Measurements from ENCODE around the gene TRAPPC1. TPM values are rescaled to one million over a fixed set of nuclear protein-coding genes. Genes with fewer than 3 reads are reported as not detected.
A peak's percentile ranks its signal among the peaks of the same experiment; 100 is the strongest.

Gene TRAPPC1
- total RNA-seq, 1 experiment from 2014 or later = 4.5 TPM

DNA sequence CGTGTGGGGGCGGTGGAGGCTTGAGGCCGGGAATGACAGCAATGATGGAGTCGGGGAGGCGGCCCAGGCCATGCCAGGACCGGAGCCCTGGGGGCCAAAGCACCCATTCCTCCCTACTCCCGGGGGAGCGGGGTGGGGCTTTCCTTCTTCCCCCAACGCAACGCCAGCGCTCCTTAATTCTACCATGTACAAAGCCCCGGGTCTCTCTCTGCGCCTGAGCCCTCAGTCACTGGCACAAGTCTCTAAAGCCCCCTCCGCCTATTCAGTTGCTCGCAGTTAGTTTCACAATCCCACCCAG lies 15.4 kb downstream of the TRAPPC1 start:
- peak overlapping the region; percentile 54 for H3K4me3 ChIP-seq
- H3K36me3 ChIP-seq = peaks cover 7% of the 10 kb centered on the region
- no peaks in the 10 kb centered on the region for H3K9me3 ChIP-seq
- H3K27me3 ChIP-seq = no peaks in the 10 kb centered on the region
- no peak for DNase-seq

DNA sequence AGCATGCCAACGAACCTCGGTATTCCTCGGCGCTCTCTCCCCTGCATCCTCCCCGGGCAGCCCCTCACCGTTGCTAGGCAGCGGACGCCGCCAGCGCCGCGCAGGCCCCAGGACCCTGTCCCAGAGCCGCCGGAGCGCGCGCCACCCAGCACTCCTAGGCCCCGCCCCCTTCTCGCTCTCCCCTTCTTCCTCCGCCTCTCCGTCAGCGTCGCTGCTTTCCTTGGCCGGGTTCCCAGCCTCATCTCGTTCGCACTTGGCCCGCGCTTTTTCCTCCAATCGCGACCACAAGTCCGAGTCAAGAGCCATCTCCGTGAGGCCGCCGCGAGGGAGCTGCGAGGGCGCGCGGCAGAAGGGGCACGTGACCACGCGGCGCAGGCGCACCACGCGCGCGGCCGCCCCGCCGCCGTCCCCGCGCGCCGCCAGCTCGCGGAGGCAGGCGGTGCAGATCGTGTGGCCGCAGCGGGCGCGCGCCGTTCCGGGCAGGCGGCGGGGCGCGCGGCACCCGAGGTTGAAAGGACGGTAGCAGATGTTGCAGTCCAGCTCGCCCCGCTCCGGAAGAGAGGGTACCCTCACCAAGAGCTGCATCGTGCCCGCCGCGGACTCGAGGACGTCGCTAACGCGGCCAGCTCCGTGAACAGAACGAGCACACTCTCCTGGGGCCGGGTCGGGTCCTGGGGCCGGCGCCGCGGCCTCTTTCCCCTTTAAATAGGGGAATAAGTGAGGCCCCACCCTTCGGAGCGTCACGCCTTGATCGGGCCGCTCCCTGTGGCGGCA lies 15.9 kb downstream of the TRAPPC1 start, which contains the start of gene RNF227:
RNF227 (minus strand) TSS at position 679 of the 774 bp plus-strand sequence; CDS start at position 585, 94 bp downstream.
- Histone ChIP-seq H3K4me3 (peak within 1 kb of the TSS; percentile 54), H3K36me3 (peaks cover 11% of the 10 kb centered on the region), H3K27me3 (no peaks in the 10 kb centered on the region), H3K9me3 (no peaks in the 10 kb centered on the region)
- peak; percentile 89 for DNase-seq

DNA sequence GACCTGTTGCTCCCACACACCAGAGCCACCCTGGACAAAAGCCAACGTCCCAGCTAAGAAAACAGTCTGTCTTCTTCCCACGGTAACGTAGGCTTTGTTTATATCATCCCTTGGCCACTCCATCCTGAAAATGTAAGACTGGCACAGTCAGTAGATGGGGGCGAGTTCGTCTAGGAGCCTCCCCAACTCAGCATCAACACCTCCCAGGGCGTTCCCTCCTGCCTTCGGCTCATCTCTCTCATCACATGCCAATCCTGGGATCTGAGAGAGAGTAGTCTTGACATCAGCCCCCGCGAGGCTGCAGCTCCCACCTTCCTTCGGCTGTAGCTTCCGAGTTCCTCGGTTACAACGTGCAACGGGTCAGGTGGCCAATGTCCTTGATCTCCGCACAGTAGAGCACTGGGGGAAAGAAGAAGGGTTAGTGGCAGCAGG lies 16.6 kb downstream of the TRAPPC1 start:
- Histone ChIP-seq H3K4me3 (peak overlapping the region; percentile 54), H3K36me3 (peaks cover 11% of the 10 kb centered on the region), H3K9me3 (no peaks in the 10 kb centered on the region), H3K27me3 (no peaks in the 10 kb centered on the region)
- no peak for DNase-seq

DNA sequence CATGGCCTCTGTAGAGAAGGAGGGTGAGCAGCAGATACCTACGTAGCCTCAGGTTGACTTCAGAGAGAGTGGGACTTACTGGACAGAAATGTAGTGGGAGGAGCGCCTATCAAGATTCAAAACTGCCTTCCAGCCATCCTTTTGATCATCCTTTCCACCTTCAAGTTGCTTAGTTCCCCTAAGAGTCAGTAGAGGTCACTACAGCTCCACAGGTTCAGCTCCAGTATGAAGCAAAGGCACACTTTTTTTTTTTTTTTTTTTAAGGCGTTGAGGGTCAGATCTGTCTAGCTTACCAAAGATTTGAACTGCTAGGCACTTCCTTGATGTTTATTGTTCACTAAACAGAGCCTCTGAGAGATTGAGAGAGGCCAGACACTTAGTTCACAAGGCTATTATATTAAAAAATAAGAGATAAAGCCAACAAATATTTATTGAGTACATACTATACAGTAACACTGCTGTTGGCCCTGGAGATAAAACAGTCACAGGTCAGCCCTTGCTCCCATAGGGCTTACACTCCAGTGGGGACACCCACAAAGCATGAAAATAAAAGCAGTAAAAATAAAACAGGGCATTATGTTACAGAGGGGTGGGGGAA lies 18.7 kb downstream of the TRAPPC1 start:
- peak; percentile 29 for DNase-seq
- H3K36me3 ChIP-seq = peaks cover 21% of the 10 kb centered on the region
- H3K4me3 ChIP-seq = no peak overlapping the region
- H3K27me3 ChIP-seq = no peaks in the 10 kb centered on the region
- H3K9me3 ChIP-seq = no peaks in the 10 kb centered on the region

DNA sequence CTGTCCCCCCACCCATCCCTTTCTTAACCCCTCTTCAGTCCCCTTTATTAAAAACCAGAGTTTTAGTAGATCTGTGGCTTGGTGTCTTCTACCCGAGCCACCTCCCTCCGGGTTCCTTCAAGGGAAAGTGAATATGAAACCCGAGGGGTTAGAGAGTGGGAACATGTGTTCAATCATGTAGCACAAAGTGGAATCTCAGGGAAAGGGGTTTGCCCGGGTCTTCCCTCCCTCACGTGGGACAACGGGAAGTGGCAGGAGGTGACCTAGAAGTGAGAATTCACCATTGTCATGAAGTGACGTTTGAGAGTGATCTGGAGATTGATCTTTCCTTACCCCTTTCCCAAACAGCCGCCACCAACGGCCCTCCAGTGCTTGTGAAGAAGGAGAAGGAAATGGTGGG lies 20.6 kb downstream of the TRAPPC1 start:
- no peaks in the 10 kb centered on the region for H3K9me3 ChIP-seq
- no peak overlapping the region for H3K4me3 ChIP-seq
- no peak for DNase-seq
- H3K27me3 ChIP-seq = no peaks in the 10 kb centered on the region
- peaks cover 31% of the 10 kb centered on the region for H3K36me3 ChIP-seq

DNA sequence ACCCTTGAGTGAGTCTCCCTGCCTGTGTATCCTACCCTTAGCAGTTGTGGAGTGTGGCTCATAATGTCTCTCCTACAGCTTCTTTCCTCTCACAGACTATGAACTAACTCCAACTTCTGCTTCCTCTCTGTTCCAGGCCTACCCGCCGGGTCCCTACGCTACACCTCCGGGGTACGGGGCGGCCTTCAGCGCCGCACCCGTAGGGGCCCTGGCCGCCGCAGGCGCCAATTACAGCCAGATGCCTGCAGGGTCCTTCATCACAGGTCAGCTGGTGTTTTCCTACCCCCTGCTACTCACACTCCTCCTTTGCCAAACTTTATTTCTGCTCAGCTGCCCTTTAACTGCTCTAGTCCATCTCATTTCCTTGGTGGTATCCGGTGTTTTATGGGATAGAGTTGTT lies 21.0 kb downstream of the TRAPPC1 start:
- H3K4me3 ChIP-seq = no peak overlapping the region
- H3K9me3 ChIP-seq = no peaks in the 10 kb centered on the region
- no peaks in the 10 kb centered on the region for H3K27me3 ChIP-seq
- DNase-seq = no peak
- peaks cover 31% of the 10 kb centered on the region for H3K36me3 ChIP-seq

DNA sequence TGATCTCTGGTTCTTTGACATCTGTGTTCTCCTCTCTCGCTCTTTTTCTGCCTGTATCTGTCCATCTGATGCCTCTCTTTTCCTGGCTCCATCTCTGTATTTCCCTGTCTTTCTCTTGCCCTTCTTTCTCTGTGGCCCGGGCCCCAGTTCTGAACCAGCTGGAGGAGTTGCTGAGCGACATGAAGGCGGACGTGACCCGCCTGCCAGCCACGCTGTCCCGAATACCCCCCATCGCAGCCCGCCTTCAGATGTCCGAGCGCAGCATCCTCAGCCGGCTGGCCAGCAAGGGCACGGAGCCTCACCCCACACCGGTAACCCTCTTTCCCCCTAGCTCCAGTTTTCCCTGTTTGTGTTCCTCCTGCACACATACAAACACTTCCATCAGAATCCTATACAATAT lies 21.5 kb downstream of the TRAPPC1 start:
- Histone ChIP-seq H3K27me3 (no peaks in the 10 kb centered on the region), H3K36me3 (peaks cover 31% of the 10 kb centered on the region), H3K9me3 (no peaks in the 10 kb centered on the region), H3K4me3 (no peak overlapping the region)
- no peak for DNase-seq

DNA sequence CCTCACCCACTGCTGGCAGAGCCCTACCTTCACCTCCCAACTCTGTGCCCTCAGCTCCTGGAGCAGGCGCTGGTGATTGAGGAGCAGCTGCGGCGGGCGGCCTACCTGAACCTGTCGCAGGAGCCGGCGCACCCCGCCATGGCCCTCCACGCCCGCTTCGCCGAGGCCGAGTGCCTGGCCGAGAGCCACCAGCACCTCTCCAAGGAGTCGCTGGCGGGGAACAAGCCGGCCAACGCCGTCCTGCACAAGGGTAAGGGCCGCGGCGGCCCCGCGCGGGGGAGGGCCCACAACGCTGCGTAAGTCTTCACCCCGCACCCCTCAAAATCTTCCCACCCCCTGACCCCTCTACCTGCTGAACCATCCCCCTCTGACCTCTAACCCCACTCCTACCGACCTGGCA lies 22.7 kb downstream of the TRAPPC1 start:
- H3K4me3 ChIP-seq = no peak overlapping the region
- H3K27me3 ChIP-seq = no peaks in the 10 kb centered on the region
- peaks cover 42% of the 10 kb centered on the region for H3K36me3 ChIP-seq
- no peak for DNase-seq
- H3K9me3 ChIP-seq = no peaks in the 10 kb centered on the region

DNA sequence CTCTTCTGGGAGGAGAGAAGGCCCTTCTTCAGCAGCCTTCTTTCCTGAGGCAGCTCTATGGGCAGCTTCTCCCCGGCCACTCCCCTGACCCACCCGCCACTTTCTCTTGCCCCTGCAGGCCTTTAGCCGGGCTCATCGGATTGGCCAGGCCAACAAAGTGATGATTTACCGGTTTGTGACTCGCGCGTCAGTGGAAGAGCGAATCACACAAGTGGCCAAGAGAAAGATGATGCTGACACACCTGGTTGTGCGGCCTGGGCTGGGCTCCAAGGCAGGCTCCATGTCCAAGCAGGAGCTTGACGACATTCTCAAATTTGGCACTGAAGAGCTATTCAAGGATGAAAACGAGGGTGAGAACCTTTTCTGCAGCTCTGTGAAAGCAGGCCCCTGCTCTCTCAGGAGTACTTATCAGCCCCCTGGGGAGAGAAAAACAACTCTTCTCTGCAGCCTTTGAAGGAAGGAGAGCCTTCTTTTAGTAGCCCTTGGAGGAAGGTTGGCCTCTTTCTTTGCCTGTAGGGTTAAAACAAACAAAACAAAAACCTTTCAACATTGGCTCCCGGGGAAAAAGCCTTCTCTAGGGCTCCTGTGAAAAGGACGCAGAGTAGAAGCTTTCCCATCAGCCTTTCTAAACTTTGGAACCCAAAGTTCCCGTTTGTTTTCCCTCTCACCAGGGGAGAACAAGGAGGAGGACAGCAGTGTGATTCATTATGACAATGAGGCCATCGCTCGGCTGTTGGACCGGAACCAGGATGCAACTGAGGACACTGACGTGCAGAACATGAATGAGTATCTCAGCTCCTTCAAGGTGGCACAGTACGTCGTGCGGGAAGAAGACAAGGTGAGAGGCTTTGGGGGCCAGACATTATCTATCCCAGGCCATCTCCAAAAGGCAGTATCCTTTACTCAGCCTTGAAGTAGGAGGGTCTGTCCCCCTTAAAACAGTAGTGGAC lies 28.3 kb downstream of the TRAPPC1 start:
- Histone ChIP-seq H3K27me3 (no peaks in the 10 kb centered on the region), H3K36me3 (peaks cover 64% of the 10 kb centered on the region), H3K9me3 (no peaks in the 10 kb centered on the region), H3K4me3 (no peak overlapping the region)
- no peak for DNase-seq

DNA sequence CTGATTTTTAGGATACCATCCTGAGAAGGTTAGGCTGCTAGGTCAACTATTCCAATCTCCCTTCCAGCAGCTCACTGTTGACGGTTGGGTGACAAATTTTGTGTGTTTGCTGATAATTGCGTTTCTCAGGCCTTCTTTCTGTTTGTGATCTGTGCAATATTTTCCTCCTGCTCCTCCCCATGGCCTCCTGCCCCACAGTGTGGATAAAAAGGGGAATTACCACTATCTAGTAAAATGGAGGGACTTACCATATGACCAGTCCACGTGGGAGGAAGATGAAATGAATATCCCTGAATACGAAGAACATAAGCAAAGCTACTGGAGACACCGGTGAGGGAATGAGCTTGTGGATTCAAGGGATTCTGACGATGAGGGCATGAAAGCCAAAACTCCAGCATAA lies 34.0 kb downstream of the TRAPPC1 start:
- DNase-seq = no peak
- Histone ChIP-seq H3K4me3 (no peak overlapping the region), H3K9me3 (no peaks in the 10 kb centered on the region), H3K36me3 (peaks cover 73% of the 10 kb centered on the region), H3K27me3 (no peaks in the 10 kb centered on the region)

DNA sequence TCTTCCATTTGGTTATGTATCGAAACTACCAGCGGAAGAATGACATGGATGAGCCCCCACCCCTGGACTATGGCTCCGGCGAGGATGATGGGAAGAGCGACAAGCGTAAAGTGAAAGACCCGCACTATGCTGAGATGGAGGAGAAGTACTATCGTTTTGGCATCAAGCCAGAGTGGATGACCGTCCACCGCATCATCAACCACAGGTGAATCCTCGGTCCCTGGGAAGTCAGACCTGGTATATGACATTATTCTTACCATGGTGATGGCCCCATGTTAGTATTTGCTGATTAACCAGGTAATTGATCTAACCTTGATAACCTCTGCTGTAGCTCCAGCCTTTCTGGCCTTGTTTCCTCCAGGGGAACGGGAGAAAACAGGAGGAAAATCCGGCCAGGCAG lies 34.7 kb downstream of the TRAPPC1 start:
- H3K9me3 ChIP-seq = no peaks in the 10 kb centered on the region
- H3K36me3 ChIP-seq = peaks cover 68% of the 10 kb centered on the region
- H3K27me3 ChIP-seq = no peaks in the 10 kb centered on the region
- no peak overlapping the region for H3K4me3 ChIP-seq
- DNase-seq = no peak

DNA sequence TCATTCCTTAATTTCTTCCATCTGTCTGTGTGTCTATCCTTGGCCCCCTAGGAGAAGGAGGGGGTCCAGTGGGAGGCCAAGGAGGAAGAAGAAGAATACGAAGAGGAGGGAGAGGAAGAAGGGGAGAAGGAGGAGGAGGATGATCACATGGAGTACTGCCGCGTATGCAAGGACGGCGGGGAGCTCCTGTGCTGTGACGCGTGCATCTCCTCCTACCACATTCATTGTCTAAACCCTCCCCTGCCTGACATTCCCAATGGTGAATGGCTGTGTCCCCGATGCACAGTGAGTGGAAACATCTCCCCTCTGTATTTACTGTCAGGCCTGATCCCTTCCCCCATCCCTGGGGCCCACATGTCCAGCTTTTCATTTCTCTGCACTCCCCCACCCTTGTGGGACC lies 36.9 kb downstream of the TRAPPC1 start:
- Histone ChIP-seq H3K9me3 (no peaks in the 10 kb centered on the region), H3K27me3 (no peaks in the 10 kb centered on the region), H3K36me3 (peaks cover 74% of the 10 kb centered on the region), H3K4me3 (no peak overlapping the region)
- DNase-seq = no peak

DNA sequence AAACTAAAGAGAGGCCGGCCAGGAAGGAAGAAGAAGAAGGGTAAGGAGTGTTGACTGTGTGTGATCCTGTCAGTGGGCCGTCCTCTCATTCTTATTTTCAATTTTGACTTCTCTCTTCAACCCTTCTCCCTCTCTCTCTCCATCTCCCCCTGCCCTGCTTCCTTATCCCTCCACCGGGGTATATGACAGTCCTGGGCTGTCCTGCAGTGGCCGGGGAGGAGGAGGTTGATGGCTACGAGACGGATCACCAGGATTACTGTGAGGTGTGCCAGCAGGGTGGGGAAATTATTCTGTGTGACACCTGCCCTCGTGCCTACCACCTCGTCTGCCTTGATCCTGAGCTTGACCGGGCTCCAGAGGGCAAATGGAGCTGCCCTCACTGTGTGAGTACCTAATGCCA lies 37.5 kb downstream of the TRAPPC1 start:
- H3K27me3 ChIP-seq = no peaks in the 10 kb centered on the region
- H3K4me3 ChIP-seq = no peak overlapping the region
- no peaks in the 10 kb centered on the region for H3K9me3 ChIP-seq
- H3K36me3 ChIP-seq = peaks cover 74% of the 10 kb centered on the region
- DNase-seq = no peak

DNA sequence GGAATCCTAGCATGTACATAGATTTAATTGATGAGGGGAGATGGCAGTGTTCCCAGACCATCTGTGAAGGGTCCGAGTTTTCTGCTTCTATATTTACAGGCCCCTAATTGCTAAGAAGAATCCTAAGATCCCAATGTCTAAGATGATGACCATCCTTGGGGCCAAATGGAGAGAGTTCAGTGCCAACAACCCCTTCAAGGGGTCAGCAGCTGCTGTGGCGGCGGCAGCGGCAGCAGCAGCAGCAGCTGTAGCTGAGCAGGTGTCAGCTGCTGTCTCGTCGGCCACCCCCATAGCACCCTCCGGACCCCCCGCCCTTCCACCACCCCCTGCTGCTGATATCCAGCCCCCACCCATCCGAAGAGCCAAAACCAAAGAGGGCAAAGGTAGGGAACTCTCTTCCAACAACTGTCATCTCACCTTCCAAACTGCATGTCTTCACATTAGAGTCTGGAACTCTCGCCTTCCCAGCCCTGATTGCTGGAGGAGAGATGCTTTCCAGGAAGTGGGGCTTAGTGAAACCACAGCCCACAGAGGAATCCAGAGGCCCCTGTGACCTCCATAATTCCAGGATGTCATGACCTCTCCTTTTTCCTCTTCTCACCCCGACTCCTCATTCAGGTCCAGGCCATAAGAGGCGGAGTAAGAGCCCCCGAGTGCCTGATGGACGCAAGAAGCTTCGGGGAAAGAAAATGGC lies 38.4 kb downstream of the TRAPPC1 start:
- H3K9me3 ChIP-seq = no peaks in the 10 kb centered on the region
- H3K27me3 ChIP-seq = no peaks in the 10 kb centered on the region
- H3K4me3 ChIP-seq = no peak overlapping the region
- peaks cover 65% of the 10 kb centered on the region for H3K36me3 ChIP-seq
- no peak for DNase-seq

DNA sequence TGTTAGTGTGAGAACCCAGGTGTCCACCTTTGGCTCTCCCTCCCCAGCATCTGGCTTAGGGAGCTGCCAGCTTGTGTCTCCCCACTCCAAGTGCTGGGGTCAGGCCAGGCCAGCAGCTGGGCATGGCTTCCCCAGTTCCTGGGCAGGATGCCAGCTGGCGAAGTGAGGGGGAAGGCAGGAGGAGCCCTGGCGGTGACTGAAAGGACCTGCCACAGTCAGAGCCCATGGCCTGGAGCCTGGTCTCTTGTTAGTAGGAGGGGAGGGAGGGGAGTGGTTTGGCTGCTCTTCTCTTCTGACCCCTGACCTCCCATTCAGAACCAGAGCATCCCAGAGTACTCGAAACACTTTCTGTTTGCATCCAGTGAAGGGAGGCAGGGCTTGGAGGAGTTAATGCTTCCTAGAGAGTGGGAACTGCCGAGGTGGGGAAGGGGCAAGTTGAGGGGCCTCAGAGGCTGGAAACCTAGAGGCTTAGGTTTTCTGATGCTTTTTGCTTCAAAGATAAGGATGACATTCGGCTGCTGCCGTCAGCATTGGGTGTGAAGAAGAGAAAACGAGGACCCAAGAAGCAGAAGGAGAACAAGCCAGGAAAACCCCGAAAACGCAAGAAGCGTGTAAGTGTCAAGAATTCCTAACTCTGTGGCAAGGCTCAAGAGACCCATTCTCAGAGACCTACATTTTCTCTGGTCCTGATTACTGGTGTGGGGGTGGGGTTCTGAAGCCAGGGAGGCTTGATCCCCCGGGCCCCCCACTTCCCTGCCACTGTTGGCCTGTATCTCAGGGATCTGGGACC lies 42.4 kb downstream of the TRAPPC1 start:
- Histone ChIP-seq H3K27me3 (no peaks in the 10 kb centered on the region), H3K36me3 (peaks cover 33% of the 10 kb centered on the region), H3K9me3 (no peaks in the 10 kb centered on the region), H3K4me3 (no peak overlapping the region; the same call in 1 of the 2 replicates)
- peak; percentile 99 for DNase-seq

Data from MG63 (cell line).